ENCODE results near the gene CHD1.

The CHD1 gene

GRCh38 chr5:98865690-98866089, 63.1 kb downstream of the CHD1 start:
- no peak for ATAC-seq (ENCODE audit: low read depth)
- Histone ChIP-seq H3K27me3 (ENCODE audit: insufficient read depth, poor library complexity, severe bottlenecking) (no peaks in the 10 kb centered on the region), H3K36me3 (ENCODE audit: low read depth) (peaks cover 93% of the 10 kb centered on the region), H3K27ac (ENCODE audit: poor library complexity, severe bottlenecking) (no peak overlapping the region), H3K4me3 (ENCODE audit: severe bottlenecking) (no peak overlapping the region), H3K4me1 (ENCODE audit: insufficient read depth, poor library complexity, severe bottlenecking) (no peaks in the 10 kb centered on the region), H3K9me3 (ENCODE audit: severe bottlenecking) (no peaks in the 10 kb centered on the region)
- TF ChIP-seq CTCF (IDR thresholded peaks at IDR 0.05; ENCODE audit: poor library complexity, severe bottlenecking): no peak
- DNase-seq (ENCODE audit: low spot score): no peak

GRCh38 chr5:98847054-98847453, 81.8 kb downstream of the CHD1 start:
- no peak overlapping the region for H3K27ac ChIP-seq (ENCODE audit: poor library complexity, severe bottlenecking)
- H3K4me3 ChIP-seq (ENCODE audit: severe bottlenecking): no peak overlapping the region
- H3K4me1 ChIP-seq (ENCODE audit: insufficient read depth, poor library complexity, severe bottlenecking): no peaks in the 10 kb centered on the region
- H3K27me3 ChIP-seq (ENCODE audit: insufficient read depth, poor library complexity, severe bottlenecking): no peaks in the 10 kb centered on the region
- no peaks in the 10 kb centered on the region for H3K36me3 ChIP-seq (ENCODE audit: low read depth)
- ATAC-seq (ENCODE audit: low read depth): no peak
- TF ChIP-seq CTCF (IDR thresholded peaks at IDR 0.05; ENCODE audit: poor library complexity, severe bottlenecking): no peak
- no peaks in the 10 kb centered on the region for H3K9me3 ChIP-seq (ENCODE audit: severe bottlenecking)
- no peak for DNase-seq (ENCODE audit: low spot score)

- TF ChIP-seq CTCF (IDR thresholded peaks at IDR 0.05; ENCODE audit: poor library complexity, severe bottlenecking): no peak
- ATAC-seq (ENCODE audit: low read depth): no peak
- no peak for DNase-seq (ENCODE audit: low spot score)
Observed at GRCh38 chr5:98846520-98846919, 82.3 kb downstream of the CHD1 start.

GRCh38 chr5:98845878-98846277, 82.9 kb downstream of the CHD1 start:
- H3K27me3 ChIP-seq (ENCODE audit: insufficient read depth, poor library complexity, severe bottlenecking): no peaks in the 10 kb centered on the region
- H3K9me3 ChIP-seq (ENCODE audit: severe bottlenecking): no peaks in the 10 kb centered on the region
- no peak for ATAC-seq (ENCODE audit: low read depth)
- H3K36me3 ChIP-seq (ENCODE audit: low read depth): no peaks in the 10 kb centered on the region
- H3K4me1 ChIP-seq (ENCODE audit: insufficient read depth, poor library complexity, severe bottlenecking): no peaks in the 10 kb centered on the region
- no peak overlapping the region for H3K27ac ChIP-seq (ENCODE audit: poor library complexity, severe bottlenecking)
- no peak overlapping the region for H3K4me3 ChIP-seq (ENCODE audit: severe bottlenecking)
- DNase-seq (ENCODE audit: low spot score): no peak
- no peak for TF ChIP-seq CTCF (IDR thresholded peaks at IDR 0.05; ENCODE audit: poor library complexity, severe bottlenecking)

More at GRCh38 chr5:98846520-98846919, 82.3 kb downstream of the CHD1 start:
- Histone ChIP-seq H3K9me3 (ENCODE audit: severe bottlenecking) (no peaks in the 10 kb centered on the region), H3K36me3 (ENCODE audit: low read depth) (no peaks in the 10 kb centered on the region), H3K4me3 (ENCODE audit: severe bottlenecking) (no peak overlapping the region), H3K27ac (ENCODE audit: poor library complexity, severe bottlenecking) (no peak overlapping the region), H3K4me1 (ENCODE audit: insufficient read depth, poor library complexity, severe bottlenecking) (no peaks in the 10 kb centered on the region), H3K27me3 (ENCODE audit: insufficient read depth, poor library complexity, severe bottlenecking) (no peaks in the 10 kb centered on the region)

- Histone ChIP-seq H3K27ac (ENCODE audit: poor library complexity, severe bottlenecking) (no peak overlapping the region), H3K4me3 (ENCODE audit: severe bottlenecking) (no peak overlapping the region), H3K27me3 (ENCODE audit: insufficient read depth, poor library complexity, severe bottlenecking) (no peaks in the 10 kb centered on the region), H3K9me3 (ENCODE audit: severe bottlenecking) (no peaks in the 10 kb centered on the region), H3K4me1 (ENCODE audit: insufficient read depth, poor library complexity, severe bottlenecking) (no peaks in the 10 kb centered on the region), H3K36me3 (ENCODE audit: low read depth) (no peaks in the 10 kb centered on the region)
- no peak for ATAC-seq (ENCODE audit: low read depth)
- no peak for DNase-seq (ENCODE audit: low spot score)
- no peak for TF ChIP-seq CTCF (IDR thresholded peaks at IDR 0.05; ENCODE audit: poor library complexity, severe bottlenecking)
Observed at GRCh38 chr5:98844865-98845264, 83.9 kb downstream of the CHD1 start.
